NCI-H526 treated with DMSO at 0.1 percent for 48 hours (cell line): ENCODE data around the gene PHGDH.
"Not testable (repeated sequence)": the region's sequence is repeated elsewhere in the genome, so short reads cannot be mapped to it uniquely, and the experiment has no call there.

Experiments
- DNase-seq: peaks from one replicate; lab custom pipeline; 2025; lab: John Stamatoyannopoulos, UW

PHGDH gene

DNA sequence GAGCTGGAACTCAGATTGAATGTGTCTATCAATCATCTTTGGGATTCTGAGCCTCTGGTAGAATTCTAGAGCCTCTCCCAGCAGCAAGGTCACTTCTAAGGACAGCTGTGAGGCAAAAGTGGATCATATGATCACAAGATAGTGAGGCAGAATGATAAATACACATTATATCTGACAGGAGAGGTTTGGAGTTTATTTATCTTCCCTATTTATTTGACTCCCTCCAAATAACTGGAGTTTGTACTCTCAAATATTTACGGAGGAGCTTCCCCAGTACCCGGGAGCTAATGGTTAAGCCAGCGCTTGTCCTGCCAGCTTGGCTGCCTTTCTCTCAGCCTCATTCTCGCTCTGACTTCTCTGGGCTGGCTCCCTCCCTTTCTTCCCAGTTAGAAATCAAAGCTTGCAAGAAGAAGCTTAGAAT is 54.6 kb downstream of the PHGDH start:
- DNase-seq, result no peak

DNA sequence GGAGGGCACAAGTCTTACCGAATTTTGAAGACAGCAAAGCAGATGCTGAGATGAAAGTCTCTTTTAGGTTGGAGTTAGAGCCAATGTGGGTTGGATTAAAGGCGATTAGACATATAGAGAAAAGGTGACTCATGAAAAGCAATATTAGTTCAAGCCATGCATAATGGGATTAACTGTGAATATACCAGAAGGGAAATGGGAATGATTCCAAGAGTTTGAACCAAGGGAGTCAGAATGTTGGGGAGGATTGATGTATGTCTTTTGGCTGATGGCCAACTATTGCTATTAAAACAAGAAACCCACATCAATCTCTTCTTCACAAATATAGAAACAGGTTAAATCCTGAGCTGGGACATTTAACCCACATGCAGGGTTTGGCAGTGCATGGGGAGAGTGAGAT is 55.8 kb downstream of the PHGDH start:
- no peak for DNase-seq

DNA sequence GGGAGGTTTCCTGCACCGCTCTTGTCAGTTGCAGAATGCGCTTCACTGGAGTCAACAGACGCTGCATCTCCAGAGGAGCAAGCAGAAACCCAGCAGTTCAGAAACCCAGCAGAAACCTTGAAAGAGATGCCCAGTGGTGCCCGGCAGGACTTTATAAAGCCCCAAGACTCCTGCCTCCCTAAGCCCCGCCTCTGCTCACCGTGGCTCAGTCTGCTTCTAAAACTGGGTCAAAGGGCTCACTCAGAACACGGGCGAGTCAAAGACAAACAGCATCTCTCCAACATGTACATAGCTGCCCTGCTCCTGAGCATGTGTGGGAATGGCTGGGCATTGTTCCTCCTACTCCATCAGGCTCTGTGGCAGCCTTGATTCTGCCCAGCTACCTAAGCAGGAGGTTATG is 57.0 kb downstream of the PHGDH start, which contains the start of gene HMGCS2:
Gene HMGCS2, minus strand, starts transcription at position 128 of the 400 bp plus-strand sequence. Its CDS starts 61 bp downstream, at position 67.
- DNase-seq, result no peak

DNA sequence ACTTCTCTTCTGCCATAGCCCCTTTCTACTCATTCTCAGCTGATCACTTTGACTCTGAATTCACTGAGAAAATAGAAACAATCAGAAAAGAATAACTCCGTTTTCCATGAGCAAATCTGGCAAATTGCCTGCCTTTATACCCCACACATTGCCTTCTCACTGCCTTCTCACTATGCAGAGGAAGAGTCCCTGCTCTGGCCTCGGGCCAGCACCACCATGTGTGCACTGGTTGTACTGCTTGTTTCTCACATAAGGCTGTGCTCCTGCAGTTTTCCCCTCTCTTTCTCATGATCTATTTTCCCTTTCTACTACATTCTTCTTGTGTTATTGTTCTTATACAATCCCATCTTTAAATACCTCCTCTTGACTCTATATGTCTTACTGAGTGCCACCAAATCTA is 59.3 kb downstream of the PHGDH start:
- no peak for DNase-seq

DNA sequence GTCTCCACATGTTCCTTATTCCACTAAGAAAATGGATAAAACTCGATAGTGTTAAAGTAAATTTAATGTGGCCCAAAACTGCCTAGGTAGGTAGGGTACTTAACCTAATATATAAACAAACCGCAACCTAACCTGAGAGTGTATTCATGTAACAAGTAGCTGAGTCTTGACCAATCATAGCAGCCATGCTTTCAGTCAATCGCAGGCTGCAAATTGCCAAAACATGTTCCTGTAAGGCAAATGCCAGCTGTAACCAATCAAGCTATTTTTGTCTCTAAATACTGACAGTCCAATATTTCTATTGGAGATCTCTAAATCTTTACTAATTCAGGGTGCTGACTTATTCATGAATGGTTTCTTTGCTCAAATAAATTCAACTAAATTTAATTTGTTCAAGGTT is 60.0 kb downstream of the PHGDH start:
- no peak for DNase-seq

DNA sequence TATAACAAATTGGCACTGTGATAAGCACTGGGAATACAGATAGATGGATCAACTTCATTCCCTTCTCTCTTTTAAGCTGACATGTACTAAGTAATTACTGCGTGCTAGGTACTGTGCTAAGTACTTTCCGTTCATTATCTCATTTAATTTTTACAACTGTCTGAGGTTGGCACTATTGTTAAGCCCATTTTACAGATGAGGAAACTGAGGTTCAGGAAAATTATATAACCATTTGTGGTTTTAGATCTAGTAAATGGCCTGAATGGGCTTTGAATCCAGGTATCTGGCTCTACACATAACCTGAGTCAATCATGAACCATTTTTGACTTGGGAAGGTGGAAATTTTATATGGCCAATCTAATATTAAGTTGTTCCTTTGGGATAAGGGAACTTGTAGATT is 60.6 kb downstream of the PHGDH start:
- no peak for DNase-seq

DNA sequence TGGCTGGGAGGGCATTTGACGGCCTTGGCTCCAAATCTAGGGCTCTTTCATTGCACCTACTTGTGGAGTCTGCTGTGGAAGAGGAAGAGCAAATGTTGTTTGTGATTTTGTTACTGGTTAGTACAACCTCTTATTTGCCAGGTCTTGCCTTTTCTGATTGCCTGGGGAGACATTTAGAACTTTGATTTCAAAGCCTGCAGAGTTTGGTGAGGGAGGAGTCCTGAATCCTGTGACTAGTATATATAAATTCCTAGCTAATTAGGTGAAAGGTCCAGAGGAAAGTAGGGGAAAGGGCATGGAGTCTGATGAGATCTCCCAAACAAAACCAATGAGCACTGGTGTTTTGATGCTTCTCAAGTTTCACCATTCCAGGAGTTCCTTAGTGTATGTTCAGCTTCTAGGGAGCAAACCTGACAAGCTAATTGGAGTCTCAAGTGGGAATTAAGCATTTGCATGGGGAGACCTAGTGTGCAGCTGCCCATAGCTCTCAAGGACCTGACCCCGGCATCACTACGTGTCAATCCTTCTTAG is 62.0 kb downstream of the PHGDH start:
- DNase-seq, result no peak

DNA sequence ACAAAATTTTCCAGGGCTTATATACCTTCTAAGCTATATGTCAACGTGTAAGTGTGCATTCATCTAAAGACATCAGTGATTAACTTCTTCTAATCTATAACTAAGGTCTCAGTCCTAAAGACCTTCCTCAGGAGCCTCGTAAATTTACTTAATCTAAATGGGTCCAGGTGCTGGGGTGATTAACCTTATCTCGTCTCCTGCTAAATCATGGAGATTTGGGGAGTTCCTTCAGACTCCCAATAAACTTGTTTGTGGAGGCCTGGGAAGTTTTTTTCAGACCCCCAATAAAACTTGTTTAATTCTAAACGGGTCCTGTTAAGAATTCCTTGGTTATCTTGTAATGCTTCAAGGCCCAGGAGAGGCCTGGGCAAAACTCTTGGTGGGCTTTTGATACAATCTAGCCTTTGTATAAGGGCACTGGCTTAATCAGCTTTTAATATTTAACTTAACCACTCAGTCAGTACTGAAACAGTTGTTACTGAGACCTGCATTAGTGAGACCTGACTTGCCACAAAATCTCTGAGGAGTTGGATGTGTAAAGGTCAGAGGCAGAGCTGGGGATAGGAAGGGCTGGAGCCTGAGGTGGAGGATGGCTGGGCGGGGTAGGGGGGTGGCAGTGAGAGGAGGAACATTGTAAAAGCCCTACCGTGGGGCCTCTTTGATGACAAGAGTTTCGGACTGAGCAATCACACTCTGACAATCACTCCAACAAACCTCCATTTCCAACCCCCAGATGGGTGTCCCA is 63.2 kb downstream of the PHGDH start:
- no peak for DNase-seq

DNA sequence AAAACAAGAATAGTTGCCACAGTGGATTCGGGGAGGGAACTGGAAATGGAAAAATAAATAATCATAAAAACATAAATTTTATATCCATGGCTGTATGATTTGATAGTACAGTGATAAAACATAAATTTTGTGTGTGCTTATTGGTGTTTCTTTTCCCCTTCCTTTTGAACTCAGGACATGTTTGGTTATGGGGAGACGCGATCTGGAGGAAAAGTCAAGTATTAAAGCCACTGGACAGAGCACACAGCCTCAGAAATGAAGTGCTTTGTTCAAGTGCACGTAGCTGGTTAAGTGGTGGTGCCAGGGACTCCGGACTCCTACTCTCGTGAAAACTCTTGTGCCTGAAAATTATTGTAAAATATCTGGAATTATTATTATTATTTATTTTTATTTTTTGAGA is 66.6 kb downstream of the PHGDH start:
- DNase-seq, result no peak

DNA sequence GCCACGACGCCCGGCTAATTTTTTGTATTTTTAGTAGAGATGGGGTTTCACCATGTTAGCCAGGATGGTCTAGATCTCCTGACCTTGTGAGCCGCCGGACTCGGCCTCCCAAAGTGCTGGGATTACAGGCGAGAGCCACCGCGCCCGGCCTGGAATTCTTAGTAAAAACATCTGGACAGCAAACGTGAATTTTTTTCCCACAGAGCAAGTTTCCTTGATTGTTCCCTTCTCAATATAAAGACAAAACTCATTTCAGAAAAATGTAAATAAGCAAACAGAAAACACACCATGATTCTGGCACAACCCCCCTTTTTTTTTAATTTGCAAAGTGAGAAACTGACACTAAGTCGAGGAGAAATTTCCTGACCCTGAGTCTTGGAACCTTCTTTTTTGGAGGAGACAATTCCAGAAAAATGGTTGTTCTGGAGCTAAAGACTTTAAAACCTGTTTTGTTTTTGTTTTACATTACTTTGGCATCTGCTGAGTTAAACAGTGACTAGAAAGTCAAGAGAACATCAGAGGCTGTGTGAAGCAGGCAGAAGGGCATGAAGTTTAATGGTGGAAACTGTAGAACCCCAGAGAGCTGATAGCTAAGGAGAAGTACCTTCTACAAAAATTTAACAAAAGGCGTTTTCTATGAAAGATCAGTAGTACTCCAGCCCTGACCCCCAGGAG is 67.3 kb downstream of the PHGDH start:
- DNase-seq, result no peak

DNA sequence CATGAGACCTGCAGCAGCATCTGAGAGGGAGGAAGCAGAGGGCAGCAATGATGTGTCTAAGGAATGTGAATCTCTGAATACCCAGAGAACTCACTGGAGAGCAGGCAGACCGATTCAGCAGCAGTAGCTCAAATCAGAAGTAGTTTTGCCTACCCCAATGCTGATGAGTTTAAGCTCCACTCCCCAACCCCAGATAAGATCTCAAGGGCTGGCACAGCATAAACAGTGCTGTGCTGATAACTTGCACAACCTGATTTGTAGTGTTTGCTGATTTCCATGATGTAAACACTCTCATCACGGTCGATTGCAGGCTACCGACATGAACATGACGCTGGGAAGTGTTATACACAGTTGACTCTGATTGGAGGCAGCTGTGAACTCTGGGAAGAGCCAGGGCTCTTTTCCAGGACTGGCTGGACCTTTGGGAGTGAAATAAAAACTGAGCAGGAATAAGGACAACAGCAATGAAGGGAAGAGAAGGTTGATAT is 68.2 kb downstream of the PHGDH start:
- DNase-seq, result peak; percentile 86

DNA sequence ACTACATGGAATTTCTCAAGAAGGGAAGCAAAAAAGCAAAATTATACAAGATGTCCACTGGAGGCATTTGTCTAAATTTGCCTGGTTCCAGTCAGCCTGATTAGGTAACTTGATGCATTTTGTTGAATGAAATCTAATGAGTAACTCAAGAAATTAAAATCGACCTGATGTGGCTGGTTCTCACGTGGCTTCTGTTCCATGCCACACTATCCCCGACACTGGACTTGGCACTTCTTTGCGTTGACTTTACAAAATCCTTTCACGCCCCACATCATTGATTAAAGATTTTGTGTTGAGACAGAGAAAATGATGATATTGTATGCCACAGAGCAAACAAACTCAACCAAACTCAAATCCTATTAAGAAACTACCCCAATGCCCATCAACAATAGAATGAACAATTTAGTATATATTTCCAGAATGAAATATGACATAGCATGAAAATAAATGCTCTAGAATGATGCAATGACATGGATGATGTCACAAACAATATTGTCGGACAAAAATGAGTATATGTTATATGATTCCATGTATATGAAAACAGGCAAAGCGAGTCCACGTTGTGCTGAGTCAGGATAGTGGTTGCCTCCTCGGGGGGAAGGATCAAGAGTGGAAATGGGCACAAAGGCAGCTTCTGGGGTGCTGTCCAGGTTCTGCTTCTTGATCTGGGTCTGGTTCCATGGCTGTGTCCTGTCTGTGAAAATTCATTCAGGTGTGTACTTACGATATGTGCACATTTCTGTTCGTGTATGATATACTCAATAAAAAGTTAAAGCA is 69.9 kb downstream of the PHGDH start:
- no peak for DNase-seq

DNA sequence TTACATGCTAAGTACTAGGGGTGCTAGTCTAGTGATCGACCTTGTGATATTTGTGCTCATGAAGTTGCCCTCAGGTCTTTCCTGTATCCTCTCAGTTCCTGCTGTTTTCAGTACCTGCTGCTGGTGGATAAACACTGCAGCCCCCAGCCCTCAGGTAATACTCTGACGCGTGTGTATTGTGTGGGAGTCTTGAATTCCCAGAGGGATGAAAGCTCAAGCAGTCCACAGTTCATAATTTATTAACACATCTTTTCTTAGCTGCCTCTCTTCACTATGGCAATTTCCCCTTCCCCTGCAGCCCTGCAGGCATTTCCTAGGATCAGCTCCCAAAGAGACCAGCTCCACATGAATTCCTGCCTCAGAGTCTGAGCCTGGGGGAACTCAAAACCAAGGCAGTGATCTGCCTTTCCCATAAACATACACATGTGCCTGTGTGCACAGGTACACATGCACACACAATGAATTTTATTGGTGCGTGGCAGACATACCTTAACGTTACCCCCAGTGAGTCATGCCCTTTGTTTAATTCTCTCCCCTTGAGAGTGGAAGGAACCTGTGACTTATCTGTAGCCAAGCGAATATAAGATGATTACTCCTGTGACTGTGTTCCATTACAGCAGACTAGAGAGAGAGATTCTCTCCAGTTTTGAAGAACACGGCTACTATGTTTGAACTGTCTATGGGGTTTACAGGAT is 71.0 kb downstream of the PHGDH start:
- no peak for DNase-seq

DNA sequence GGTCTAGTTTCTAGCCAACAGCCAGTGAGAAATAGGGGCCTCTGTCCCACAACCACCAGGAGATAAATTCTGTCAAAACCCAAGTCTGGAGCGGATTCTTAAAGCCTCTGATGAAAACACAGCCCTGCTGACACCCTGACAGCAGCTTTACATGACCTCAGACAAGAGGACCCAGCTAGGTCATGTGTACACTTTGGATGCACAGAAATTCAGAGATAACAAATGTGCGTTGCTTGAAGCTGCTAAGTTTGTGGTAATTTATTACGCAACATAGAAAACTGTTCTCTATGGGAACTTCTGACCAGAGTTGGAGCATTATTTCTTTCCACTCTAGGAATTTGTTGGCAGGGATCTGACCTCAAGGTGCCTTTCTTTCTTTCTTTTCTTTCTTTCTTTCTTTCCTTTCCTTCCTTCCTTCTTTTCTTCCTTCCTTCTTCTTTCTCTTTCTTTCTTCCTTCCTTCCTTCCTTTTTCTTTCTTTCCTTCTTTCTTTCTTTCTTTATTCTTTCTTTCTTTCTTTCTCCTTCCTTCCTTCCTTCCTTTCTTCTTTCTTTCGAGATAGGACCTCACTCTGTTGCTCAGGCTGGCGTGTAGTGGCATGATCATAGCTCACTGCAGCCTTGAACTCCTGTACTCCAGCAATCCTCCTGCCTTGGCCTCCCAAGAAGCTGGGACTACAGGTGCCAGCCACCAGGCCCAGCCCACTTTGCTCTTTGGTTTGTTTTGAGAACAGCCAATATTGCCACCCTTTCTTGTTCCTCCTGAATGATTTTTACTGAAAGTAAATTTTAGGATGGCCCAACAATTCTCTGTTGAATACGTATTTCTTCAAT is 71.8 kb downstream of the PHGDH start:
- no peak for DNase-seq

DNA sequence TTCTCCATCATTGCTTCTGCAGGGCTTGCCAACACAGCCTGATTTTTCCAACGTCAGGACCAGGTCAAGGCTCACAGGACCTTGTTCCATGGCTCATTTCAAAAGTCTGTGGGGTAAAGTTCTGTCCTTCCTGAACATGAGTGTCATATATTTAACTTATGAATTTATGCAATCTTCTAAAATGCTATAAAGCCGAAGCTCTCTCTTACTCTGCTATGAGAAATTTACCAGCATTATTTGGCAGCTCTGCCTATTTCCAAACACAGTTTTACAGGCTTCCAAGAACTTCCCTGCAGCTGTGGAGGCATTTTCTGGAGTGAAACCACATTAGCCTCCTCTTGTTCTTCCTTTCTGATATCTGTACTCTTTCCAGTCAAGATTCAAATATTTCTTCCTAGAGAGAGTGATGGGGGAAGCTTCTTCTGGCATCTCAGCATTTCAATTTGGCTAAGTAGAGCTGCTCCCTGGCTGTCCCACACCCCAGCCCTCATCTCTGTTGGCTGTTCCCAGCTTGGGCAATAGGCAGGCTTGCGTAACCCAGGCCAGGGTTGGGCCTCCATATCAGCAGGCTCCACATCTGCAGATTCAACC is 72.6 kb downstream of the PHGDH start:
- DNase-seq, result no peak

DNA sequence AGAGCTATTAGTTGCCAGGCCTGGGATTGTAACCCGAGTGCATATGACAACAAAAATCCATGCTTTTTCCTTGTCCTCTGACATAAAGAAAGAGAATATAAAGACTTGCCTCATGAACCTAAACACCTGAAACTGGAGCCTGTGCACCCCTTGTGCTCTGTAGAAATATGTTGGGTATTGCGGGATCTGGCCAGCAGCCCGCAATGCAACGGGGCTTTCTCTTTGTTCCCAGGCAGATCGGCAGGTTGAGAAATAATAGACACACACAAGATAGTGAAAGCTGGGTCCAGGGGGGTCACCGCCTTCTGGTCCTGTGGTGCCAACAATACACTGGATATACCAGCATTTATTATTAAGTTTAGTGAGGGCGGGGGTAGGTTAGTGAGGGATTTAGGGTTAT is 74.3 kb downstream of the PHGDH start:
- not testable (repeated sequence) for DNase-seq

DNA sequence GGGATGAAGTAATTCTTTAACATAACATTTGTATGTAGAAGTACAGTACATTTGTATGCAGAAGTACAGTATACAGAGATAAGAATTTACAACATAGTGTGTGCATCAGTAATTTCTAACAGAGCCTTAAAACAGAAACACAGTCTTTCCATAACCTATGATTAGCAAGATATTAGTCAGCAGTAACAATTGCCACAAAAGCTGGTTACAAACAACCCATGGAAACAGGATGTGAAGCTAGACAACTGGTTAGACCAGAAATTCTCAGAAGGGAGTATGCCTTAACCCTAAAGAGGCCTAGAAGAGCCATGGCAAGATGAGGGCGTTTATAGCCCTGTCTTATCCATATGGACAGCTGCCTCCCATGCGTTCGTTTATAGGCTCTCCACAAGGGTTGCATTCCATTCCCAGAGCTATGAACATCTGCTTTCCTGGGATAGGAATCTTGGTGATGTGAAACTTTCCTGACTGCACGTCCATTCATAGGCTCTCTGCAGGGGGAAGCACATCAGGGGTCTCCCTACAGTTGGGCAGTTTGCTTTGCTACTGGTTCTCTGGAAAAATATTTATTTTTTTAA is 74.8 kb downstream of the PHGDH start:
- DNase-seq, result not testable (repeated sequence)

DNA sequence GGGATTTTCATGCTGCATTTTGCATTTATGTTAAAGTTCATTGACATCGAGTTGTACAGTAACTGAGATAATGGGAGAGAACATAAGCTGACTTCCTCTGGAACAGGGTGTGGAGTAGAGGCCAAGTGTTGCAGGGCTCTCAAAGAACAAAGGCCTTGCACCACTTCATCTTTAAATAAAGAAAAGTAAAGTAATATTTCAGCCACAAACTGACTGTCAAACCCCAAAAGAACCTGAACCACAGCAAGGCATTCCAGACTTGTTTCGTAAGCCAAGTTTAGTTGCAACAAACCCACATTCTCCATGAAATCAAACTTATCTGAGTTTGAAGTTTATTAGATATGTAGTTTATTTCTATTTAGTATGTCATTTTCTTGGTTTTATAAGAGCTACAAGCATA is 76.0 kb downstream of the PHGDH start:
- DNase-seq, result no peak

DNA sequence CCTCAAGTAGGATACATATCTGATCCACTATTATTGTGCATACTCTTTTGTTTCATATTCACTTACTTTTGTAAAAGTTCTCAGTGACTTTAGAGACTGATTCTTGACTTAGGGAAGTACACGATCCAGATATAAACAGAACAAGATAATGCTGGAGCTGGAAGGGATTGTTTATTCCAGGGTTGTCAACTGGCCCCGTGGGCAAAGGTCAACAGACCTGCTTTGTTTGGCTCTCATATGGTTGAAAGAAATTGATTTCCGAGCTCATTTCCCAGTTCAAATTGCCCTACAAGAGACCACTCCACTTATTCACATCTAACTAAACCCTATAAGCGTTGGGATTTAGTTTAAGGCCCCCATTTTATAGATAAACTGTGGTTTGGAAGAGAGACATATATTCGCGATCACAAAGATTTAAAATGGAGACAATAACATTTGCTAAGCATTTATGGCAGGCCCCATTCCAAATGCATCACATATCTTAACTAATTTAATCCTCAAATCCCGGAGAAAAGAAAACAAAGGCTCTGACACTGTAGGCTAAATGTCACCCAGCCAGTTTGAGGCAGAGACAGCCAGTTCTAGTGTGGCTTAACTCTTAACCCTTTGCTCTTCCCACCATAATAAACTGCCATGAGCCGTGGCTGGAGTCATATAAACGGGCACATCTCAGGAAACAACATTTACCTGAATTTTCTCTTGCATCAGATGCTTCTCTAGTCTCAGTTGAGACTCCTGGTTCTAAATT is 78.9 kb downstream of the PHGDH start:
- DNase-seq, result no peak
